NOMO-1 (cell line): ENCODE data around the gene C7orf57.
A peak's percentile ranks its signal among the peaks of the same experiment; 100 is the strongest.

Experiments
- DNase-seq, 2 experiments: peaks; one replicate each; lab custom pipeline; 2025; ENCODE audit not compliant: unreplicated experiment in 2 of 2; lab: John Stamatoyannopoulos, UW

C7orf57 gene

GRCh38 chr7:48083114-48083830, 47.9 kb downstream of the C7orf57 start:
- no peak for DNase-seq

GRCh38 chr7:48084727-48085432, 49.5 kb downstream of the C7orf57 start:
- DNase-seq, result peak; percentile 88 to 96

GRCh38 chr7:48085433-48085791, 50.1 kb downstream of the C7orf57 start:
- peak; percentile 36 to 52 for DNase-seq

- no peak for DNase-seq
Observed at GRCh38 chr7:48085942-48086341, 50.6 kb downstream of the C7orf57 start.

- DNase-seq, result peak; percentile 17 to 50
Observed at GRCh38 chr7:48087349-48087748, 52.0 kb downstream of the C7orf57 start.

- peak; percentile 87 to 93 for DNase-seq
Observed at GRCh38 chr7:48088559-48089045, 53.3 kb downstream of the C7orf57 start.

- DNase-seq, result peak in 1 of 2 experiments; percentile 9
Observed at GRCh38 chr7:48089046-48090003, 54.0 kb downstream of the C7orf57 start, which contains the start of gene UPP1. Gene UPP1, plus strand, starts transcription at chr7:48089265. Its CDS starts 5,519 bp downstream, at chr7:48094784.

- no peak for DNase-seq
Observed at GRCh38 chr7:48090095-48090805, 54.9 kb downstream of the C7orf57 start.

- no peak for DNase-seq
Observed at GRCh38 chr7:48091506-48092433, 56.4 kb downstream of the C7orf57 start.

GRCh38 chr7:48094861-48095293, 59.5 kb downstream of the C7orf57 start:
- no peak for DNase-seq

- peak; percentile 6 to 35 for DNase-seq
Observed at GRCh38 chr7:48096273-48096672, 60.9 kb downstream of the C7orf57 start.

GRCh38 chr7:48097521-48098231, 62.3 kb downstream of the C7orf57 start:
- DNase-seq, result peak; percentile 35 to 76

- no peak for DNase-seq
Observed at GRCh38 chr7:48098846-48099245, 63.5 kb downstream of the C7orf57 start.

GRCh38 chr7:48099781-48100180, 64.4 kb downstream of the C7orf57 start:
- DNase-seq, result no peak

GRCh38 chr7:48101352-48101751, 66.0 kb downstream of the C7orf57 start:
- DNase-seq, result no peak

- DNase-seq, result no peak
Observed at GRCh38 chr7:48101968-48102367, 66.6 kb downstream of the C7orf57 start.

GRCh38 chr7:48102530-48102929, 67.2 kb downstream of the C7orf57 start:
- no peak for DNase-seq

- DNase-seq, result no peak
Observed at GRCh38 chr7:48105045-48105444, 69.7 kb downstream of the C7orf57 start.
